Adipose tissue (tissue), 3 donors: ENCODE measurements around the gene GADD45B. TPM values are rescaled to one million over a fixed set of nuclear protein-coding genes. Genes with fewer than 3 reads are reported as not detected.

Experiments used
- H3K27ac ChIP-seq: one replicate; pipeline ENCODE4 v1.5.1; 2013; ENCODE audit warnings: low read depth, low read length
- WGBS, 3 donors: extraction: QIAGEN DNeasy Blood & Tissue Kit; methylation state at CpG; one replicate each; pipeline ENCODE4 v1.1.7; 2013; 5-methylcytosine and 5-hydroxymethylcytosine counted together
- polyA plus RNA-seq, 3 donors: library from polyadenylated mRNA; stranded (reverse); fragments of 200-250 nt; gene quantifications; one replicate each; pipeline ENCODE4 v1.2.3, GENCODE V29; 2013
- donor health status: healthy with polysubstance abuse.
- donor health status: Bipolar disorder and iron deficiency.
- donor health status: healthy.

GADD45B gene
- polyA plus RNA-seq, 3 donors, result 97.2 to 938 (median 522) TPM

- WGBS, 3 donors, result 88 to 94% (median 92%) methylated on average over 16 of the region's 16 CpGs
- H3K27ac ChIP-seq, result no peak overlapping the region
Observed at GRCh38 chr19:2524361-2524839, 48.5 kb downstream of the GADD45B start.

- 49 to 76% (median 62%) methylated on average over 43 to 45 of the region's 45 CpGs for WGBS, 3 donors
- H3K27ac ChIP-seq, result no peak overlapping the region
Observed at GRCh38 chr19:2524840-2525723, 49.2 kb downstream of the GADD45B start.

GRCh38 chr19:2527171-2527570 is 51.2 kb downstream of the GADD45B start:
- no peak overlapping the region for H3K27ac ChIP-seq
- WGBS, 3 donors, result 83 to 90% (median 87%) methylated on average over 14 of the region's 14 CpGs

DNA sequence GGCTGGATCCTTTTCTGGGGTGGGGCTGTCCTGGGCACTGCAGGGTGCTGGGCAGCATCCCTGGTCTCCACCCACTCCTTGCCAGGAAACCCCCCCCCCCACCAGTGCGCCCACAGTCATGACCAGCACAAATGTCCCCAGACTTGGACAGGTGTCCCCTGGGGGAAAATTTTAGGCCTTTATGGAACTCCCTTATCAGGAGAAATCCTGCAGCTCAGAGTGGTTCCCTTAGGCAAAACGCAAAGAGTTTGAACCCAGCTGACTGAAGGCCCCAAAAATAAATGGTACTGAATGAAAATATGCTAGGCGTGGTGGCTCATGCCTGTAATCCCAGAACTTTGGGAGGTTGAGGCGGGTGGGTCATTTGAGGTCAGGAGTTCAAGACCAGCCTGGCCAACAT is 51.8 kb downstream of the GADD45B start:
- WGBS, 3 donors, result 90 to 96% (median 92%) methylated on average over 4 of the region's 4 CpGs

More for the DNA sequence above, 51.8 kb downstream of the GADD45B start:
- H3K27ac ChIP-seq, result no peak overlapping the region

Other genes with a start within 250 kb of the GADD45B start
- gene PLEKHJ1, start 239.8 kb upstream of the GADD45B start, polyA plus RNA-seq, result 100 to 1,000 TPM in 1 of 3 donors, 10 to 100 TPM in 2; 64.6 to 108 (median 84.1) TPM
- gene SF3A2, start 239.3 kb upstream of the GADD45B start, polyA plus RNA-seq, result 10 to 100 TPM; 31.2 to 36.4 (median 34.2) TPM
- gene AMH, start 226.8 kb upstream of the GADD45B start, polyA plus RNA-seq, result under 1 TPM; 0.45 to 0.67 (median 0.59) TPM
- under 1 TPM; 0.56 to 0.74 (median 0.56) TPM for gene JSRP1, start 219.7 kb upstream of the GADD45B start, polyA plus RNA-seq
- under 1 TPM; 0.10 to 0.48 (median 0.45) TPM for gene PEAK3, start 194.0 kb upstream of the GADD45B start, polyA plus RNA-seq
- under 1 TPM in 2 of 3 donors, not detected in 1; 0.05 to 0.19 TPM for gene LINGO3, start 168.0 kb upstream of the GADD45B start, polyA plus RNA-seq
- 100 to 1,000 TPM in 2 of 3 donors, 10 to 100 TPM in 1; 97.8 to 222 (median 149) TPM for gene LSM7, start 147.5 kb upstream of the GADD45B start, polyA plus RNA-seq
- 10 to 100 TPM; 39.4 to 46.2 (median 45.5) TPM for gene SPPL2B, start 147.4 kb upstream of the GADD45B start, polyA plus RNA-seq
- under 1 TPM in 2 of 3 donors, not detected in 1; 0.09 to 0.75 TPM for gene TMPRSS9, start 115.9 kb upstream of the GADD45B start, polyA plus RNA-seq
- 10 to 100 TPM; 69.4 to 96.4 (median 87.4) TPM for gene TIMM13, start 48.5 kb upstream of the GADD45B start, polyA plus RNA-seq
- 10 to 100 TPM in 2 of 3 donors, 1 to 10 TPM in 1; 6.9 to 23.0 (median 17.5) TPM for gene LMNB2, start 19.2 kb upstream of the GADD45B start, polyA plus RNA-seq
- gene GNG7, start 226.6 kb downstream of the GADD45B start, polyA plus RNA-seq, result 1 to 10 TPM; 2.8 to 4.0 (median 2.9) TPM
- gene DIRAS1, start 245.2 kb downstream of the GADD45B start, polyA plus RNA-seq, result 1 to 10 TPM; 1.9 to 6.8 (median 2.2) TPM